ENCODE results near the gene ZNF391.

DNA sequence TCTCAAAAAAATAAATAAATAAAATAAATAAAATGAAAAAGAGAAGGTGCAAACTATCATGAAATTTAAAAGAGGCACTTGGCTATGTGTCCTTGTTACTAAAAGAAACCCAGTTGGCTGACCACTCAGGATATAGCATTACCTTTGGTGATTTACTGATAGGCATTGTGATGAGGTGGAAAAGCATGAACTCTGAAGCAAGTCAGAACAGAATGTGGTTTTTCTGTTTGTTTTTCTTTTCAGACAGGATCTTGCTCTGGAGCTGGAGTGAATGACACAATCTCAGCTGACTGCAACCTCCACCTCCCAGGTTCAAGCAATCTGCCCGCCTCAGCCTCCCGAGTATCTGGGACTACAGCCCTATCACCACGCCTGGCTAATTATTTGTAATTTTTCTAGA, 52.4 kb downstream of the ZNF391 start:
- TF ChIP-seq, protein P1, sequence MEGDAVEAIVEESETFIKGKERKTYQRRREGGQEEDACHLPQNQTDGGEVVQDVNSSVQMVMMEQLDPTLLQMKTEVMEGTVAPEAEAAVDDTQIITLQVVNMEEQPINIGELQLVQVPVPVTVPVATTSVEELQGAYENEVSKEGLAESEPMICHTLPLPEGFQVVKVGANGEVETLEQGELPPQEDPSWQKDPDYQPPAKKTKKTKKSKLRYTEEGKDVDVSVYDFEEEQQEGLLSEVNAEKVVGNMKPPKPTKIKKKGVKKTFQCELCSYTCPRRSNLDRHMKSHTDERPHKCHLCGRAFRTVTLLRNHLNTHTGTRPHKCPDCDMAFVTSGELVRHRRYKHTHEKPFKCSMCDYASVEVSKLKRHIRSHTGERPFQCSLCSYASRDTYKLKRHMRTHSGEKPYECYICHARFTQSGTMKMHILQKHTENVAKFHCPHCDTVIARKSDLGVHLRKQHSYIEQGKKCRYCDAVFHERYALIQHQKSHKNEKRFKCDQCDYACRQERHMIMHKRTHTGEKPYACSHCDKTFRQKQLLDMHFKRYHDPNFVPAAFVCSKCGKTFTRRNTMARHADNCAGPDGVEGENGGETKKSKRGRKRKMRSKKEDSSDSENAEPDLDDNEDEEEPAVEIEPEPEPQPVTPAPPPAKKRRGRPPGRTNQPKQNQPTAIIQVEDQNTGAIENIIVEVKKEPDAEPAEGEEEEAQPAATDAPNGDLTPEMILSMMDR (IDR thresholded peaks at IDR 0.05), result no peak
- TF ChIP-seq POLR2A (IDR thresholded peaks at IDR 0.05) (no peak), EP300 (IDR thresholded peaks at IDR 0.05) (no peak)

Data from gastroesophageal sphincter (tissue), 3 donors.